ENCODE data around the gene KLF5.

Gene KLF5

DNA sequence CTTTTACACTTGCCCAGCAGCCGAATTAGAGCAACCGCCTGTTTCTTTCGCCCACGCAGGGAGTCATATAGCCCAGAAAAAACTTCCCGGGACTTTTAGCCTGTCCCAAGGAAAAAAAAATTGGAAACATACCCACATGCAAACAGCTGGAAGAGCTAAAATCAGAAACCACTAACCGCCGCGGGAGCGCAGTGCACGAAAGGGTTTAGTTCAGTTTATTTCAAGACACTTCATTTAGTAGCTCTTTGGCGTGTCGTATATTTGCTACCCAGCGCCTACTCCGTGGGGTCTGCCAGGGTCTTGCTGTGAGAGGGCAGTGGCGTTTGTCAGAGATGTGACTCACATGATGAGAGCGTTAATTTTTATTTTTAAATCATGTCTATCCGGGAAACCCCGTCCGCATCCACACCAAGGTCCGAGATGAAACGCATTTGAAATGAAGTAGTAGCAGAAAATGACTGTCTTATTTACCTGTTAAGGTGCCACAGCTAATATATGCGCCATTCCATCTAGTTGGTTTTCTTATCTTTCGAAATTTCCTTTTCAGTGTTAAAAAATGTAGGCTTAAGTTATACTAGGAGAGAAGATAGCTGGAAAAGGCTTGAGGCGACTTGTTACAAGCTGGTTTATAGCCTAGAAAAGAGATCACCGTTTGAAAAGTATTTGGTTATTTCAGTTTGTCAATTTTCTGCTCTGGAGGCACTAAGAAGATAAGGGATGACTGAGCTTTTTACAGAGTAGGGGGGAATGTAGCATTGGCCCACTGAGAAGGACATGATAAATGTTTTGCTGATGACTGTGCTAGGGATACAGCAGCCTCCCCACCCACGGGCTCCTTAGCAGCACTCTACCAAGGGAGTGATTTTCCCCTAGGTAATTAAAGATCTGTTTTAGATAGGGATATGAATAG lies 1.7 kb downstream of the KLF5 start:
- DNase-seq = no peak

DNA sequence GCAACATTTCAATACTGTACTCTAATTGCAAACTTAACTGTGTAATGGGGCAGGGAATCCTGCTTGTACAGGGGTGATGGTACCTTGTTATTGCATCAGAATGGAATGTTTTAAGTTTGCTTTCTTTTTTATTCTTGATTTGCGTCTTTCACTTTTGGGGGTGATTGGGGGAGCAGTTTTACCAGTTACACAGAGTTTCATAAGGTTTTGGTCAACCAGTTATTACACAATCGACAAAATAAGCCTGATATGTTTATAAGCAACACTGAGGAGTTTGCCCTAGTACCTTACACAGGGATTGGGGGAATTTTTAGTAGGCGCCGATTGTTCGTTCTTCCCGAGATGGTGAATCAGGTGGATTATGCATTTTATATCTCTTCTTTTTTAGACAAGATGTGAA lies 2.7 kb downstream of the KLF5 start:
- no peak for DNase-seq

DNA sequence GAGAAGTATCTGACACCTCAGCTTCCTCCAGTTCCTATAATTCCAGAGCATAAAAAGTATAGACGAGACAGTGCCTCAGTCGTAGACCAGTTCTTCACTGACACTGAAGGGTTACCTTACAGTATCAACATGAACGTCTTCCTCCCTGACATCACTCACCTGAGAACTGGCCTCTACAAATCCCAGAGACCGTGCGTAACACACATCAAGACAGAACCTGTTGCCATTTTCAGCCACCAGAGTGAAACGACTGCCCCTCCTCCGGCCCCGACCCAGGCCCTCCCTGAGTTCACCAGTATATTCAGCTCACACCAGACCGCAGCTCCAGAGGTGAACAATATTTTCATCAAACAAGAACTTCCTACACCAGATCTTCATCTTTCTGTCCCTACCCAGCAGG lies 3.1 kb downstream of the KLF5 start:
- DNase-seq = no peak

DNA sequence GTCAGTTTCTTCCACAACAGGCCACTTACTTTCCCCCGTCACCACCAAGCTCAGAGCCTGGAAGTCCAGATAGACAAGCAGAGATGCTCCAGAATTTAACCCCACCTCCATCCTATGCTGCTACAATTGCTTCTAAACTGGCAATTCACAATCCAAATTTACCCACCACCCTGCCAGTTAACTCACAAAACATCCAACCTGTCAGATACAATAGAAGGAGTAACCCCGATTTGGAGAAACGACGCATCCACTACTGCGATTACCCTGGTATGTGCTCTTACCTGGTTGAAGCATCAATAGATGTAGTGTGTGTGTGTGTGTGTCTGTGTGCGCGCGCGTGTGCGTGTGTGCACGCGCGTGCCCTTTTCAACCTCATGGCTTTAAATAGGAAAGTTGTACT lies 3.7 kb downstream of the KLF5 start:
- no peak for DNase-seq

DNA sequence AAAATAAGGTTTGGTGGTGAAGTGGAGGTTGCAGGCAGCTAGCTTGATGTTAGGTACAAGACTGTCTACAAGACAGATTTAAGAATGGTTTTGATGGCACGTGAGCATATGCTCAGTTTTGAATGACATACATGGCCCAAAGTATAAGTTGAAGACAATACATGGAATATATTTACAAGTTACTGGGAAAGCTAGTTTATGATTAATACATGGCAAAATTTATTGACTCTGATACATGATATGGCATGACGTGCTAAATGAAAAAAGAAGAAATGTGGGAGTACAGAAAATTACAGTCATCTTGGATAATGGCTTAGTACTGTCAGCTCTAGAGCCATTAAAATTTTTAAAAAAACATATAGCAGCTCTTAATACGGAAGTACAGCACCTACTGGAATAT lies 4.4 kb downstream of the KLF5 start:
- DNase-seq = no peak

DNA sequence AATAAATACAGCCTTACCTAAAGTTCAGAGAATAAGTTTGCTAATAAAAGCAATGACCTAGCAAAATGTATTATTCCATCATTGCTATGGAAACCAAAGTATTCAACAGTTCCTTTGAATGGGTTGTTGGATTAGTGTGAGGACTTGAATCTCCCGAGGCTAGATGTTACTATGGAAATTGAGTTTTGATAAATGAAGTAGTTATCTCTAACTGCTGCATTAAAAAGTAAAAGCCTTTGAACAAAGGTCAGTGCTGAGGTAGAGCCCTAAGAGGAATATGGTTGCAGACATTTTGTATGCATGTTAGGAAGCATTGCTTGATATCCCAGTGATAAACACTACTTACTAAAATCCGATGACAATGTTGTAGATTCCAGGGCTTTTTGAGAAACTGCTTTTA lies 6.2 kb downstream of the KLF5 start:
- DNase-seq = no peak

DNA sequence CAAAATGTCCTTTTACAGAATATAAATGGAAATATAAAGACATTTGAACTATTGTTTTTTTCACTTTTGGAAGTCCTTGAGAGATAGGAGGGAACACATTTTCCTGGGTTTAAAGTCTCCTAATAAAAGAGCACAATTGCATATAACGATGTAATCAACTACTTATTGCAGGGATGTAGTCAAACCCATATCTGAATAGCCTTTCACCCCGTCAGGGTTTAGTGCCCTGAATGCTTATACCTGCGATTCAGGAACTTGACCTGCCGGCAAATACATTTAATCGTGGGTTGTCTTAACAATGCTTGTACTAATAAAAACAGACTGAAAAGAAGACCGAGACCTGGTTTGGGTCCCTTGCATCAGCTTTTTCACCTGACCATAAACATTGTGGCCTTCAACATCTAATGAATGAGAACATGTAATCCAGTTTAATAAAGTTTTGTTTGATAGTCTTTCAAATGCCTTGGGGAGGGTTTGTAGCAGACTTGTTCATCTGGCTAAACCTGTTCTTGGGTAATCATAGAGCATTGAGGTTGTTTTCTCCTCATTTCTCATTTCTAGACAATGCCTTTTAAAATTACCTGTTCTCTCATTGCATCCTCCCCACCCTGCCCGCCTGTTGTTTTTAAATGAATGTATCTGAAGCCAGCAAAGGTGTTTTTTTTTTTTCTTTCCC lies 7.0 kb downstream of the KLF5 start:
- no peak for DNase-seq

DNA sequence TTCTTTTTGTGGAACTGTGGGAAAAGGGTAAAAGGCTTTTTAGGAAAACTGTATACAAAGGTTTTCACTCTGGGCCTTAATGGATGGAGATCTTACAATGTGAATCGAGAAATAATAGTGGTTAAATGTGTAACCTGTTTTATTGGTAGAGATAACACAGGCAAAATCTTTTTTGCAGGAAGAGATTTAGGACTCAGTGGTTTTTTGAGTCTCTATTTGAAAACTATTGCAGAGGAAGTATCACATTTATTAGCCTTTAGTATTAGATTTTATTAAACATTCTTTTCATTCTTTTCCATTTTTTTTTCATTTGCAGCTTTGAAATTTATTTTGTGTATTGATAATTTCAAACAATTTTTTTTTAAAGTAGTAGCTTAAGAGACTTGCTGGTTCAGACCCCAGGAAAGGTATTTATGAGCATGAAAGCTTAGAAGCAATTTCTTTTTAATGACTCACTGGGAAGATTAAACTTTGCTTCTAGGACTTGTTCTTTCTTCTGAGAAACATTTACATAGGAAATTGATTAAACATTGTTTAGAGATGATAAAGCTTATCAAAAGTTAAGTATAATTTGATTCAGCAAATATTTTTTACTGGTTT lies 10.5 kb downstream of the KLF5 start:
- no peak for DNase-seq

DNA sequence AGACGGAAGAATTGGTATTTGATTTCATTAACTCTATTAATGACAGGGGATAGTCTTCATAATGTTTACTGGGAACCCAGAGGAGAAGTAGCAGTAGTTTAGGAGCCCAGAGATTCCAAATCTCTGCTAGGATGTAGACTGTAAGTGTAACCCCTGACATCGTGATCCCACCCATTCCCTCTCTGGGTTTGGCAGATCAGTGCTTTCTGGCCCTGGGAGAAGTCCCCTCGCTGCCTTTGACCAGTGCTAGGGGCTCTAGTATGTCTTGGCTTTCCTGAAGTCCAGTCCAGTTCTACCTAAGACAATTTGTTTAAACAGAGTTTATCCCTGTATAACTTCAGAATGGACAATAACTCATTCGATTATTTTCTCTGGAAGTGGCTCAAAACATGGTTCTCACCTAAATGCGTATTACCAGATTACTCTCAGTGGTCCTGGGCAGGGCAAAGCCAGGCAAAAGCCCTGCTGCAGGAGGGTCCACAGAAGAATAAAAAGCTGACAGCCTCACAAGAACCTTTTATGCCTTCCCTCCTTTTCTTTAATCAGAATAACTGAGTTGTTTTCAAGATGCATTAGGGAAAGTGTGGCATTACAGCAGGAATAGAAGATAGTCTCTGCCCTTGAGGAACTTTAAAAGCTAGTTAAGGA lies 11.8 kb downstream of the KLF5 start:
- no peak for DNase-seq

DNA sequence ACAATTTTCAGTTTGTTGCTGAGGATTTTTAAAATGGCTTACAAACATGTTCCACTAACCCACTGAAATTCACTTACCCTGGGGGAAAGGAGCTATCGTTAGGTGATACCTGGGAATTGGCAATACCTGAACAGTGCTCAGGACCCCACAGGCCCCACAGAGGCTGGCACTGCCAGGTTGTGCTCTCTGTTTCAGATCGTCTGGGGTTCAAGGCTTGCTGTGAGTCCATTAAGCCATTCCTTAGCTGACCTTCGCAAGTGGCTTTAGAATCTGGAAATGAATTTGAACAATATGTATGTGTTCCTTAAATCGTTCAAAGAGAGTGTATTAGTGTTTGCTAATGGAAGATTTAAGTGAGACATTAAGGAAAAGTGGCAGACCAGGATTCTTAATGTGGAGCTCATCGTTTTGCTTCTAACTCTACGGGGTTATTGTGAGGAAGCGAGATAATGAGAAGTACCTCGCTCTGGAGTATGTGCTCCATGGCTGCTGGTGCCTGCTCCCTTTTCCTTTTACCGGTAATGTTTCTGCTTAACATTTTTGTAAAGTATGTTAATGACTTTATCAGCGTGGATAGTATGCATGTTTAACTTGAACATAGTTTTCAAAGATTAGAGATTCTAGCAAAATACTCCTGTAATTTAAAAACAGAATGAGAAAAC lies 13.6 kb downstream of the KLF5 start:
- no peak for DNase-seq

DNA sequence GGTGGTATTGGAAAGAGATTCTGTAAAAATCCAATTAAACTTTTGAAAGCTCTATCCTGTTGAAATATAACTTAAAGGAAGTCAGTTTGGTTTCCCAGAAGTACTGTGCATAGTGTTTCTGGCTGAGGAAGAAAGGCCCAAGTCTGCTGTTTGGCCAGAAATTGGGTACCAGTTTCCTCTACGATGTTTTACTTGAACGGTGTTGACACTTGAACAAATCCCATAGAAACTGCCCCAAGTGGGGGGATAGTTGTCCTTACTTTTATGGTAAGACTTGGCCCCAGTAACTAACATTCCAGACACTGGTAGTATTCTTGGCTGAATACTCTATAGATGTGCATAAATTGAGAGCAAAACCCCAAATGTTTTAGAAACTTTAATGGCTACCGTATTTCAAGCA lies 14.2 kb downstream of the KLF5 start:
- no peak for DNase-seq

DNA sequence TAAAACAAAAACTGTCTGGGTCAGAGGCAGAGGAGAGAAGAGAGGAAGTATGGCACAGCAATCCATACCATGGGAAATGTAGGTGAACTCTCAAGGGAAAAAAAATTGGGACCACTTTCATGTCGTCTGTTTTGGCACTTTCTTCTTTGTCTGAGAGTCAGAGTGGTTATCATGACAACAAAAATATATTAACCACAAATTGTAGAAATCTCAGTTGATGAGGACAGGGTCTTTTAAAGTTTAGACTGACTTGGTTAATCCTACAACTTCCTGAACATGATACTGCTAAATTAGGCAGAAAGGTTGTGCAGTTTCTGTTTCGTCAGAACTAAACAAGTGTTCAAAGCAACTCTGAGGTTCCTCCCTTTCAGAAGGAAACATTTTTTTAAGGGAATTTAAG lies 15.2 kb downstream of the KLF5 start:
- peak; percentile 41 for DNase-seq

DNA sequence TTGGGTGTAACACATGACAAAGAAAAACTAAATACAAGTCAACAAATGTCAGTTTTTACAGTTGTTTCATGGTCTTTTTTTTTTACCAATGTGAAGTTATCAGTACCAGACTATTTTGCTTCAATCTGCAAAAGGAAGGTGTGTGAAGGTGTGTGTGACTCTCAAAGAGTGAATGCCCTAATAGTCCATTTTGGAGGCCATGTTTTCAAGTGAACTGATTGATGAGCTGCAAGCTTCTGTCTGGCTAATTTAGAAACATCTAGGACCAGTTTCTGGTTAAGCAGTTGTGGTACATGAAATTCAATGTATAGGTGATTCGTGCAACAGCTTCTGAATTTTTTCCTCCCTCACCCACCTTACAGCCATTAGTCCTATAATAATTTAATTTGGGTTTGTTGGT lies 16.1 kb downstream of the KLF5 start:
- DNase-seq = no peak

DNA sequence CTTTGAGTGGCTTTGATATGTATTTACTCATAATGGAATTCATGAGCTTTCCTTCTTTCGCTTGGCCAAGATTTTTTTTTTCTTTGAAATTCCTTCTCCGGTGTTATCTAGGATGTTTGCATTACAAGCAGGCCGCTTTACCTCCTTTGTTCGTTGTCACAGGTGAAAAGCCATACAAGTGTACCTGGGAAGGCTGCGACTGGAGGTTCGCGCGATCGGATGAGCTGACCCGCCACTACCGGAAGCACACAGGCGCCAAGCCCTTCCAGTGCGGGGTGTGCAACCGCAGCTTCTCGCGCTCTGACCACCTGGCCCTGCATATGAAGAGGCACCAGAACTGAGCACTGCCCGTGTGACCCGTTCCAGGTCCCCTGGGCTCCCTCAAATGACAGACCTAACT lies 16.7 kb downstream of the KLF5 start:
- DNase-seq = no peak

DNA sequence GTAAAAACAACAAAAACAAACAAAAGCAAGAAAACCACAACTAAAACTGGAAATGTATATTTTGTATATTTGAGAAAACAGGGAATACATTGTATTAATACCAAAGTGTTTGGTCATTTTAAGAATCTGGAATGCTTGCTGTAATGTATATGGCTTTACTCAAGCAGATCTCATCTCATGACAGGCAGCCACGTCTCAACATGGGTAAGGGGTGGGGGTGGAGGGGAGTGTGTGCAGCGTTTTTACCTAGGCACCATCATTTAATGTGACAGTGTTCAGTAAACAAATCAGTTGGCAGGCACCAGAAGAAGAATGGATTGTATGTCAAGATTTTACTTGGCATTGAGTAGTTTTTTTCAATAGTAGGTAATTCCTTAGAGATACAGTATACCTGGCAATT lies 17.1 kb downstream of the KLF5 start:
- no peak for DNase-seq

DNA sequence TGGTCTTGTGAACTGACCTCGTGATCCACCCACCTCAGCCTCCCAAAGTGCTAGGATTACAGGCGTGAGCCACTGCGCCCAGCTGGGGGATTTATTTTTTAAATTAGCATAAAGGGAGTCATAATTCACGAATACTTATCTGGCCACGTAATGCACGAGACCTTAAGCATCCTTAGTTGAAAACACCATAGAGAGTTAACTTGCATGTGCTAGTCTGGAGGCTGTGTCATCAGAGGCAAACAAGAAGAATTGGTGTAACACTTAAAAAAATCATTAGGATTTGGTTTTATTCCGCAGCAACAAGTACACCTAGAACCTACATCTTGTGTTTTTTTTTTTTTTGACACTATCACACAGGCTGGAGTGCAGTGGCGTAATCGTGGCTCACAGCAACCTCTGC lies 19.1 kb downstream of the KLF5 start:
- no peak for DNase-seq

DNA sequence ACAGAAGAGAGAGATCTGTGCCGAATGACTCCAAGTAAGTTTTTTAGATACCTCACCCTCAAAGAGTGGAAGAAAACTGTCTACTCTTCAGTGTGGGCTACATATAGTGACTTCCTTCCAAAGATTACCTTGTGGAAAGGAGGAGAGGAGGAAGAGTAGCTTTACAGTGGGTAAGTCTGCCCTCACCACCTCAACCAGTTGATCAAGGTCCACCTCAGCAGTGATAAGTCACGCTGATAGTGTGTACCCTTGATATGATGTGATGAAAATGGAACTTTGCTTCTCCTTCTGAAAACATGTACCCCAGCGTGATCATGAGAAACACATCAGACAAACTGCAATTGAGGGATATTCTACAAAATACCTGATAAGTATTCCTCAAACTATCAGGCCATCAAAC lies 20.6 kb downstream of the KLF5 start:
- no peak for DNase-seq

DNA sequence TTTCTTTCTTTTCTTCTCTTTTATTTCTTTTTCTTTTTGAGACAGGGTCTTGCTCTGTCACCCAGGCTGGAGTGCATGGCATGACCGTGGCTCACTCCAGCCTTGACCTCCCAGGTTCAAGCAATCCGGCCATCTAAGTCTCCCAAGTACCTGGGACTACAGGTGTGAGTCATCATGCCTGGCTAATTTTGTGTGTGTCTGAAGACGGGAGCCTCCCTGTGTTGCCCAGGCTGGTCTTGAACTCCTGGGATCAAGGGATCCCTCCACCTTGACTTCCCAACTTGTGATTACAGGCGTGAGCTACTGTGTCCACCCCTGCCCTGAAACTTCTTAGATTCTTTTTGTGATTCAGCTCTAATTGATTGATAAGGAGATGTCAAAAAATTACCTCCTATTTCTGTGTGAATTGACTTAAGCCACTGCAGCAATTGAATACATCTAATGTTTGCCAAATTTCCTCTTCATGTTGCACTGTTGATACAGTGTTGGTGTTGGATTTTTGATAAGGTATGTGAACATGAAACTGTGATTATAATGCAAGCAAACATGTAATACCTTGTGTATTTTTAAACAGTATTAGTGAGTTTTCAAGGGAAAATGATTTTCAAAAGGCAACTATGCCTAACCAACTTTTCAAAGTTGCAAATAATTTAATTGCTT lies 22.6 kb downstream of the KLF5 start:
- no peak for DNase-seq

DNA sequence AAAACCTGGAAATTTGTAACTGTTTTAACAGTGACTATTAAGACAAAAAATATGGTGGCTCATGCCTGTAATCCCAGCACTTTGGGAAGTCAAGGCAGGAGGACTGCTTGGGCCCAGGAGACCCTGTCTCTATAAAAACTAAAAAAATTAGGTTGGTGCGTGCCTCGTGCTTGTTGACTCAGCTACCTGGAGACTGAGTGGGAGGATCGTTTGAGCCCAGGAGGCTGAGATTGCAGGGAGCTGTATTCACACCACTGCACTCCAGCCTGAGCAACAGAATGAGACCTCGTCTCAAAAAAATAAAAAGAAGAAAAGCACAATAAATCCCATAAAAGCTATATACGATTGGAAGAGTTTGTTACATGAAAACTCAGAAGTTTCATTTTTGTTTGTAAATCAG lies 23.7 kb downstream of the KLF5 start:
- no peak for DNase-seq

DNA sequence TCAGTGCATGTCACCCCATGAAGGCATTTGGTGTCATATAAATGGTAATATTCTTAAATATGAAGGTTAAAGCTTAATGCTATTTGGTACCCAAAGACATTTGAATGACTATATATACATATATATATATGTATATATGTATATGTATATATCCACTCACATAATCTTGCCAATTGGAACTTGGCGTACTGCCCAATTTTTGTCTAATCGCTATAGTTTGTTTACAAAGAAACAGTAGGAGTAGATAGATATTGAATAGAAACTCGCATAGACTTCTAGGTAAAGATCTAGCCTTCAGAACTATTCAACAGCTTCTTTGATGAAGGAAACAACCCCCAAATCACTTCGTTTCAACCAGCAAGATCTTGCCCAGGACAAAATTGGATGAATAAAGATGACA lies 24.1 kb downstream of the KLF5 start:
- DNase-seq = no peak

DNA sequence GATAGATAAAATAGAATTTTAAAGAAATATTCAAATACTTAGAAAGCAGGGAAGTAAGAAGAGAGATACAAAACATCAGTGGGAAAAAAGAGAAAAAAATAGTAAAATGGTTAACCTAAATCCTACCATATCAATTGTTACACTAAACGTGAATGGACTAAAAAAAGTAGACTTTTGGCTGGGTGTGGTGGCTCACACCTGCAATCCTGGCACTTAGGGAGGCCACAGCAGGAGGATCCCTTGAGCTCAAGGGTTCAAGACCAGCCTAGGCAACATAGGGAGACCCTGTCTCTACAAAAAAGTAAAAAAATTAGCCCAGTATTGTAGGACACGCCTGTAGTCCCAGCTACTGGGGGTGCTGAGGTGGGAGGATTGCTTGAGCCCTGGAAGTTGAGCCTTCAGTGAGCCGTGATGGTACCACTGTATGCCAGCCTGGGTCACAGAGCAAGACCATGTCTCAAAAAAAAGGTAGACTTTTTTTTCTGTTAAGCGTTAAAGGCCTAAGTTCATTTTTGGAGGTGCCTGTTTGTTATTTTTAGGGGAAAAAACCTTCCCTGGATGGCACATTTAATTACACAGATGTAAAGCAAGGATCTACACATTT lies 29.6 kb downstream of the KLF5 start:
- DNase-seq = no peak

DNA sequence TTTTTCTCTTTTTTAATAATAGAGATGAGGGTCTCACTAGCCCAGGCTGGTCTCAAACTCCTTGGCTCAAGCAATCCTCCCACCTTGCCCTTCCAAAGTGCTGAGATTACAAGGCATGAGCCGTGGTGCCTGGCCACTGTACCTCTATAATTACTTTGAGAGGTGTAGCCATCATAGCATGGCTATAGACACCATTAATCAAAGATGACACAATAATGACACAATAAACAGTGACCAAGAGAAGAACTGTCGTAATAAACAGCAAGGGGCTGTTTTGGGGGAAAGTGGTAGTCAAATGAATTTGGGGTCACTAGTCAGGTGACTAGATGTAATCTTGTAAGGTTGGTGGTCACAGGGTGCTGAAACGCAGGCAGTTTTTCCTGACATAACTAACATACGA lies 30.4 kb downstream of the KLF5 start:
- DNase-seq = no peak

All from MV-4-11 (cell line).